Ovary (tissue), 9 donors: ENCODE results near the gene SIX4. TPM values are rescaled to one million over a fixed set of nuclear protein-coding genes. Genes with fewer than 3 reads are reported as not detected.

Source experiments
- DNase-seq, 5 donors: peaks; one replicate each; pipeline ENCODE4 v3.0.0-alpha.2; 2019 to 2020
- H3K27ac ChIP-seq, 2 donors: fragments of 200-600 bp; one replicate each; pipeline versions ENCODE4 v1.5.1 to v1.8.0; 2019 to 2022
- H3K27me3 ChIP-seq: fragments of 200-600 bp; one replicate; pipeline ENCODE4 v1.8.0; 2022
- H3K36me3 ChIP-seq: fragments of 200-600 bp; sonication (generic); one replicate; pipeline ENCODE4 v1.5.1; 2019
- H3K4me1 ChIP-seq: one replicate; pipeline ENCODE4 v1.8.1; 2013; ENCODE audit warnings: mild to moderate bottlenecking, moderate library complexity; ENCODE audit not compliant: insufficient read depth
- H3K4me3 ChIP-seq: fragments of 200-600 bp; sonication (generic); one replicate; pipeline ENCODE4 v1.5.1; 2017
- H3K9me3 ChIP-seq, 2 donors: fragments of 200-600 bp in 1 of 2; sonication (generic) in 1 of 2; one replicate each; pipeline versions ENCODE4 v1.5.1 to v1.8.1; 2013 to 2019; ENCODE audit warnings: mild to moderate bottlenecking in 1 of 2, moderate library complexity in 1 of 2
- CTCF ChIP-seq, 3 donors: fragments of 450-650 bp in 2 of 3; fragments of 200-600 bp in 1 of 3; IDR thresholded peaks; one replicate each; pipeline versions ENCODE4 v1.5.1 to v1.8.0; 2016 to 2022; ENCODE audit warnings: antibody characterized with exemption in 3 of 3, mild to moderate bottlenecking in 1 of 3
- EP300 ChIP-seq: sonication (generic); formaldehyde crosslinking; IDR thresholded peaks from one replicate; pipeline ENCODE4 v1.6.1; 2017; ENCODE audit warnings: antibody characterized with exemption
- POLR2A ChIP-seq: fragments of 450-650 bp; IDR thresholded peaks from one replicate; pipeline ENCODE4 v1.6.1; 2017; ENCODE audit warnings: antibody characterized with exemption, mild to moderate bottlenecking, moderate library complexity
- WGBS, 3 donors: extraction: QIAGEN DNeasy Blood & Tissue Kit in 1 of 3; methylation state at CpG; one replicate each; pipeline versions ENCODE4 v1.1.5 to v1.1.7; 2013 to 2017; 5-methylcytosine and 5-hydroxymethylcytosine counted together
- intact Hi-C, 4 donors: fragments of 100-400 bp; cut with DNase I; formaldehyde crosslinking; loops; one replicate each; pipeline versions ENCODE4 v1.11.0 to v1.15.1; 2022 to 2023
- polyA plus RNA-seq, 2 donors: library from polyadenylated mRNA; stranded (reverse); fragments of 200-250 nt in 1 of 2; fragments of 350-450 nt in 1 of 2; fragmentation: Illumina TruSeq in 1 of 2; extraction: RNeasy Lipid Tissue Mini Kit (QIAGEN cat#74804) in 1 of 2; gene quantifications; one replicate each; pipeline ENCODE4 v1.2.3, GENCODE V29; 2013 to 2014
- total RNA-seq, 7 donors: library from RNA; depleted of rRNA in 2 of 7; stranded (reverse); fragments of >200 nt in 2 of 7; fragmentation: NEBNext Ultra II Directional in 3 of 7; extraction: Animal tissue kit (Norgen Biotek cat#: 25700) in 3 of 7; gene quantifications; one replicate each; pipeline versions ENCODE4 v1.1.0 to v1.2.4, GENCODE V29; 2016 to 2023
- donor health status: DM: no; HTN: no; CAD: no; lungs with moderate emphysema.
- donor health status: DM: no; HTN: no; CAD: no.
- donor health status: Bipolar disorder and iron deficiency.
- donor health status: DM: yes; HTN: yes; CAD: no.
- donor health status: DM: no; HTN: no; CAD: no.
- donor health status: DM: yes; HTN: yes; CAD: no.

Gene SIX4
- total and polyA plus RNA-seq, 9 donors: 1.2 to 11.1 (median 5.8) TPM

GRCh38 chr14:60756847-60757246, 32.7 kb upstream of the SIX4 start:
- Histone ChIP-seq H3K27ac (no peak overlapping the region), H3K4me3 (no peak overlapping the region), H3K27me3 (no peaks in the 10 kb centered on the region), H3K36me3 (no peaks in the 10 kb centered on the region), H3K9me3 (no peaks in the 10 kb centered on the region), H3K4me1 (peaks cover 5% of the 10 kb centered on the region)
- TF ChIP-seq POLR2A (no peak), EP300 (no peak), CTCF (IDR thresholded peaks at IDR 0.05) (no peak)
- intact Hi-C loops: no loop called here
- no peak for DNase-seq
- WGBS, 3 donors: 25 to 27% (median 27%) methylated on average over 1 of the region's 1 CpG

- intact Hi-C loops: no loop called here
- Histone ChIP-seq H3K4me3 (no peak overlapping the region), H3K36me3 (no peaks in the 10 kb centered on the region), H3K27me3 (no peaks in the 10 kb centered on the region), H3K9me3 (no peaks in the 10 kb centered on the region), H3K4me1 (peaks cover 3% of the 10 kb centered on the region), H3K27ac (no peak overlapping the region)
- WGBS, 3 donors: 89 to 95% (median 94%) methylated on average over 7 of the region's 7 CpGs
- no peak for DNase-seq
- TF ChIP-seq POLR2A (no peak), EP300 (no peak)
These were observed 29.3 kb upstream of the SIX4 start for GRCh38 chr14:60753264-60754119.

GRCh38 chr14:60744566-60744965, 20.4 kb upstream of the SIX4 start:
- no peak overlapping the region for H3K27ac ChIP-seq
- no peaks in the 10 kb centered on the region for H3K27me3 ChIP-seq
- TF ChIP-seq CTCF (IDR thresholded peaks at IDR 0.05) (no peak), POLR2A (no peak)
- no peaks in the 10 kb centered on the region for H3K36me3 ChIP-seq
- H3K4me1 ChIP-seq: no peaks in the 10 kb centered on the region
- intact Hi-C loops: no loop called here
- no peak for DNase-seq
- no peaks in the 10 kb centered on the region for H3K9me3 ChIP-seq
- no peak overlapping the region for H3K4me3 ChIP-seq

GRCh38 chr14:60738843-60739508, 14.8 kb upstream of the SIX4 start:
- intact Hi-C loops: no loop called here
- H3K9me3 ChIP-seq: no peaks in the 10 kb centered on the region
- H3K27ac ChIP-seq: no peak overlapping the region
- no peak overlapping the region for H3K4me3 ChIP-seq
- H3K4me1 ChIP-seq: peaks cover 2% of the 10 kb centered on the region
- H3K36me3 ChIP-seq: no peaks in the 10 kb centered on the region
- peak in 2 of 5 donors; percentile 23 to 37 for DNase-seq
- TF ChIP-seq EP300 (no peak), POLR2A (no peak), CTCF (IDR thresholded peaks at IDR 0.05) (no peak)
- no peaks in the 10 kb centered on the region for H3K27me3 ChIP-seq
- WGBS, 3 donors: 49 to 60% (median 50%) methylated on average over 4 of the region's 4 CpGs

- no peak for TF ChIP-seq EP300
- no peak for TF ChIP-seq CTCF (IDR thresholded peaks at IDR 0.05)
- no peak for TF ChIP-seq POLR2A
- Histone ChIP-seq H3K9me3 (no peaks in the 10 kb centered on the region), H3K27ac (no peak overlapping the region), H3K27me3 (no peaks in the 10 kb centered on the region), H3K4me3 (no peak overlapping the region), H3K36me3 (no peaks in the 10 kb centered on the region), H3K4me1 (peaks cover 2% of the 10 kb centered on the region)
- WGBS, 3 donors: 12% methylated on average over 4 of the region's 4 CpGs
- DNase-seq: no peak
- intact Hi-C loops: no loop called here
These were observed 12.3 kb upstream of the SIX4 start for GRCh38 chr14:60736494-60736893.
